MM.1S (cell line): Measurements from ENCODE around the gene VEGFB.

Experiments used
- DNase-seq: peaks from one replicate; pipeline ENCODE4 v3.0.0-alpha.2; 2015
- H2AFZ ChIP-seq: fragments of 300-600 bp; sonication (generic); 2 replicates; pipeline ENCODE4 v1.6.0; 2016; ENCODE audit warnings: antibody characterized with exemption, low read length
- H3F3A ChIP-seq: fragments of 300-600 bp; sonication (generic); 2 replicates; pipeline ENCODE4 v1.6.1; 2016; ENCODE audit warnings: mild to moderate bottlenecking, antibody characterized with exemption, low read length, moderate library complexity, mixed read lengths; ENCODE audit not compliant: insufficient read depth
- H3K27ac ChIP-seq: fragments of 300-600 bp; sonication (generic); 2 replicates; pipeline ENCODE4 v1.5.1; 2016; ENCODE audit warnings: mild to moderate bottlenecking, low read length
- H3K27me3 ChIP-seq: fragments of 300-600 bp; sonication (generic); replicated peaks from 2 replicates; pipeline ENCODE4 v1.6.0; 2016; ENCODE audit warnings: low read length; ENCODE audit not compliant: insufficient read depth
- H3K36me3 ChIP-seq: fragments of 300-600 bp; sonication (generic); replicated peaks from 2 replicates; pipeline ENCODE4 v1.6.1; 2016; ENCODE audit warnings: mild to moderate bottlenecking, low read length, mixed read lengths; ENCODE audit not compliant: insufficient read depth
- H3K4me1 ChIP-seq: fragments of 300-600 bp; sonication (generic); 2 replicates; pipeline ENCODE4 v1.6.1; 2016; ENCODE audit warnings: low read length, mixed read lengths
- H3K4me2 ChIP-seq: fragments of 300-600 bp; sonication (generic); 2 replicates; pipeline ENCODE4 v1.6.0; 2016; ENCODE audit warnings: low read depth, low read length
- H3K4me3 ChIP-seq: fragments of 300-600 bp; sonication (generic); 2 replicates; pipeline ENCODE4 v1.5.1; 2016; ENCODE audit warnings: low read length, mixed read lengths
- H3K79me2 ChIP-seq: fragments of 300-600 bp; sonication (generic); 2 replicates; pipeline ENCODE4 v1.6.1; 2016; ENCODE audit warnings: mixed run types, low read length, mixed read lengths
- H3K9ac ChIP-seq: fragments of 300-600 bp; sonication (generic); 2 replicates; pipeline ENCODE4 v1.6.1; 2016; ENCODE audit warnings: low read length, mixed read lengths
- H3K9me2 ChIP-seq: fragments of 300-600 bp; sonication (generic); replicated peaks from 2 replicates; pipeline ENCODE4 v1.6.1; 2016; ENCODE audit warnings: mild to moderate bottlenecking, low read length, mixed read lengths; ENCODE audit not compliant: insufficient read depth
- H3K9me3 ChIP-seq: fragments of 300-600 bp; sonication (generic); replicated peaks from 2 replicates; pipeline ENCODE4 v1.6.1; 2016; ENCODE audit warnings: mild to moderate bottlenecking, low read length, mixed read lengths; ENCODE audit not compliant: insufficient read depth
- H4K20me1 ChIP-seq: fragments of 300-600 bp; sonication (generic); 2 replicates; pipeline ENCODE4 v1.6.1; 2016; ENCODE audit warnings: mild to moderate bottlenecking, low read length, moderate library complexity, mixed read lengths; ENCODE audit not compliant: insufficient read depth
- EZH2 ChIP-seq: fragments of 300-600 bp; sonication (generic); optimal IDR thresholded peaks from 2 replicates; pipeline ENCODE3; 2017; ENCODE audit warnings: low read depth, mild to moderate bottlenecking, antibody characterized with exemption, low read length, mixed read lengths
- EZH2phosphoT487 ChIP-seq: fragments of 300-600 bp; sonication (generic); IDR thresholded peaks from 2 replicates; pipeline ENCODE4 v1.6.1; 2018; ENCODE audit warnings: antibody characterized with exemption, low read length
- TF ChIP-seq, protein P1 (sequence below): fragments of 300-600 bp; sonication (generic); IDR thresholded peaks from 2 replicates; pipeline ENCODE4 v1.5.1; 2016; ENCODE audit warnings: antibody characterized with exemption, low read length, mixed read lengths

Gene VEGFB

DNA sequence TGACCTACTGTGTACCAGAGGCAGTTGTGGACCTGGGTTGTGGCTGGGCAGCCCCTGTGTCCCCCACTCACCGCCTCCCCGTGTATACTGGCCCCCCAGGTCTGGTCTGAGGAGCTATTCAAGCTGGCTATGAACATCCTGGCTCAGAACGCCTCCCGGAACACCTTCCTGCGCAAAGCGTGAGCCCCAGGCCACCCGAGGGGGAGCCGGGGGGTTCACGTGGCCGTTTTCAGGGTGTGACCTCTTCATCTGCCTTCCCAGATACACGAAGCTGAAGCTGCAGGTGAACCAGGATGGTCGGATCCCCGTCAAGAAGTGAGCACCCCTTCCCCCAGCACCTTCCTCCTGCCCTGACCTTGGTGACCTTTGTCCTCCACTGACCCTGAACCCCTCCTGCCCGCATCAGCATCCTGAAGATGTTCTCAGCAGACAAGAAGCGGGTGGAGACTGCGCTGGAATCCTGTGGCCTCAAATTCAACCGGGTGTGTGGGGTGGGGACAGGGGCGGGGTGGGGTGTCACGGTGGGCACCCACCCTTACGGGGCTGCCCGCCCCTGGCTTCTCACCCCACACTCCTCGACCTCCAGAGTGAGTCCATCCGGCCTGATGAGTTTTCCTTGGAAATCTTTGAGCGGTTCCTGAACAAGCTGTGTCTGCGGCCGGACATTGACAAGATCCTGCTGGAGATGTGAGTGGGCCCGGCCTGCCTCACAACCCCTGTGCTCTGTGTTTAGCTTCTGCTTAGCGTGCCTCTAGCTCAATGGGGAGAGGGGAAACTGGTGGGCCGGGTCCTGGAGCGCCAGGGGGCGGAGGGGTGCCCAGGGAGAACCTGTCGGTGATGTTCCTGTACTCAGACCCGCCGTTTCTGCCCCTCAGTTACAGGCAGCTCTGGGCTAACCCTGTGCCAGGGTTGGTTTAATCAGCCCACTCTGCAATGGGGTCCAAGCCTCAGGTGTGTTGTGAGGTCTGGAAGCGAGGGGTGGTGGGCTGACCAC, 21.0 kb downstream of the VEGFB start:
- no peak overlapping the region for H3K4me2 ChIP-seq
- no peaks in the 10 kb centered on the region for H4K20me1 ChIP-seq
- H3K27ac ChIP-seq, result no peak overlapping the region
- H3K27me3 ChIP-seq, result peaks cover 2% of the 10 kb centered on the region; the same call in 1 of the 2 replicates
- TF ChIP-seq, protein P1, sequence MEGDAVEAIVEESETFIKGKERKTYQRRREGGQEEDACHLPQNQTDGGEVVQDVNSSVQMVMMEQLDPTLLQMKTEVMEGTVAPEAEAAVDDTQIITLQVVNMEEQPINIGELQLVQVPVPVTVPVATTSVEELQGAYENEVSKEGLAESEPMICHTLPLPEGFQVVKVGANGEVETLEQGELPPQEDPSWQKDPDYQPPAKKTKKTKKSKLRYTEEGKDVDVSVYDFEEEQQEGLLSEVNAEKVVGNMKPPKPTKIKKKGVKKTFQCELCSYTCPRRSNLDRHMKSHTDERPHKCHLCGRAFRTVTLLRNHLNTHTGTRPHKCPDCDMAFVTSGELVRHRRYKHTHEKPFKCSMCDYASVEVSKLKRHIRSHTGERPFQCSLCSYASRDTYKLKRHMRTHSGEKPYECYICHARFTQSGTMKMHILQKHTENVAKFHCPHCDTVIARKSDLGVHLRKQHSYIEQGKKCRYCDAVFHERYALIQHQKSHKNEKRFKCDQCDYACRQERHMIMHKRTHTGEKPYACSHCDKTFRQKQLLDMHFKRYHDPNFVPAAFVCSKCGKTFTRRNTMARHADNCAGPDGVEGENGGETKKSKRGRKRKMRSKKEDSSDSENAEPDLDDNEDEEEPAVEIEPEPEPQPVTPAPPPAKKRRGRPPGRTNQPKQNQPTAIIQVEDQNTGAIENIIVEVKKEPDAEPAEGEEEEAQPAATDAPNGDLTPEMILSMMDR, result no peak
- TF ChIP-seq EZH2 (no peak), EZH2phosphoT487 (no peak)
- no peak overlapping the region for H3K9ac ChIP-seq
- H3F3A ChIP-seq, result no peaks in the 10 kb centered on the region
- no peak for DNase-seq
- H3K4me3 ChIP-seq, result no peak overlapping the region
- peaks cover 9% of the 10 kb centered on the region for H3K79me2 ChIP-seq
- H3K36me3 ChIP-seq, result no peaks in the 10 kb centered on the region
- H3K9me2 ChIP-seq, result no peaks in the 10 kb centered on the region
- no peaks in the 10 kb centered on the region for H3K9me3 ChIP-seq
- no peaks in the 10 kb centered on the region; the same call in 1 of the 2 replicates for H3K4me1 ChIP-seq
- H2AFZ ChIP-seq, result no peak overlapping the region

DNA sequence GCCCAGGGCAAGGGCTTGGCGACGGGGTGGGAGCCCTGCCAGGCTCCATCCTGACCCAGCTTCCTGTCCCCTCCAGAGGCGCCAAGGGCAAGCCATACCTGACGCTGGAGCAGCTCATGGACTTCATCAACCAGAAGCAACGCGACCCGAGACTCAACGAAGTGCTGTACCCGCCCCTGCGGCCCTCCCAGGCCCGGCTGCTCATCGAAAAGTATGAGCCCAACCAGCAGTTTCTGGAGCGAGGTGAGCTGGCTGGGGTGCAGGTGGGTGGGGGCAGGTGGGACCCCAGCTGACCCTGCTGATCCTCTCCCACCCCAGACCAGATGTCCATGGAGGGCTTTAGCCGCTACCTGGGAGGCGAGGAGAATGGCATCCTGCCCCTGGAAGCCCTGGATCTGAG, 21.9 kb downstream of the VEGFB start:
- no peak overlapping the region for H3K4me2 ChIP-seq
- no peaks in the 10 kb centered on the region for H3K9me3 ChIP-seq
- H3K9me2 ChIP-seq, result no peaks in the 10 kb centered on the region
- no peaks in the 10 kb centered on the region for H3K4me1 ChIP-seq
- H3K36me3 ChIP-seq, result no peaks in the 10 kb centered on the region
- H3K9ac ChIP-seq, result no peak overlapping the region
- peaks cover 9% of the 10 kb centered on the region for H3K79me2 ChIP-seq
- no peaks in the 10 kb centered on the region for H4K20me1 ChIP-seq
- no peaks in the 10 kb centered on the region for H3F3A ChIP-seq
- no peak for DNase-seq
- TF ChIP-seq EZH2phosphoT487 (no peak), EZH2 (no peak)
- TF ChIP-seq, protein P1, result no peak
- no peak overlapping the region for H3K4me3 ChIP-seq
- no peaks in the 10 kb centered on the region for H3K27me3 ChIP-seq
- no peak overlapping the region for H3K27ac ChIP-seq
- no peak overlapping the region for H2AFZ ChIP-seq

DNA sequence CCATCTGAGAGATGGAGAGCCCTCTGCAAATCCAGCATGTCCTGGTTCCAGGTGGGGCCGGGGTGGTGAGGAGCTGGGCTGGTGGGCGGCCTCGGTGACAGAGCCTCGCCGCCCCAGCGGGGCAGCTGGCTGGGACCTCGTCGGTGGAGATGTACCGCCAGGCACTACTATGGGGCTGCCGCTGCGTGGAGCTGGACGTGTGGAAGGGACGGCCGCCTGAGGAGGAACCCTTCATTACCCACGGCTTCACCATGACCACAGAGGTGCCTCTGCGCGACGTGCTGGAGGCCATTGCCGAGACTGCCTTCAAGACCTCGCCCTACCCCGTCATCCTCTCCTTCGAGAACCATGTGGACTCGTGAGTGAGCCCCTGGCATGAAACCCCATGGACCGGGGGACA, 24.0 kb downstream of the VEGFB start:
- Histone ChIP-seq H3K36me3 (no peaks in the 10 kb centered on the region), H3F3A (no peaks in the 10 kb centered on the region), H3K4me1 (no peaks in the 10 kb centered on the region), H3K9ac (no peak overlapping the region), H3K4me2 (no peak overlapping the region), H3K79me2 (no peaks in the 10 kb centered on the region), H3K9me3 (no peaks in the 10 kb centered on the region), H4K20me1 (no peaks in the 10 kb centered on the region), H3K27ac (no peak overlapping the region), H3K27me3 (no peaks in the 10 kb centered on the region), H3K9me2 (no peaks in the 10 kb centered on the region), H3K4me3 (no peak overlapping the region), H2AFZ (no peak overlapping the region)
- no peak for DNase-seq
- TF ChIP-seq EZH2phosphoT487 (no peak), EZH2 (no peak)
- TF ChIP-seq, protein P1, result no peak
